GM12878 (cell line): ENCODE data around the gene ANKS1A. TPM values are rescaled to one million over a fixed set of nuclear protein-coding genes. Genes with fewer than 3 reads are reported as not detected.

Source experiments
- ATAC-seq: fragments of 200-7000 bp; cut with Tn5 transposase; 3 replicates; pipeline ENCODE4 v1.9.1; 2020; ENCODE audit warnings: mild to moderate bottlenecking, moderate library complexity
- BruUV-seq: library from RNA; stranded (reverse); fragments of 400-500 nt; replicated peaks from 2 replicates; lab custom pipeline; 2021; lab: Mats Ljungman, UMichigan
- CTCF ChIA-PET: fragments of 300-600 bp; sonication (Branson Sonifier 250); formaldehyde crosslinking; extraction: SDS; loops from one replicate; lab custom pipeline; 2021; ENCODE audit warnings: inconsistent platforms; lab: Yijun Ruan, JAX
- POLR2A ChIA-PET: fragments of 350-600 bp; formaldehyde crosslinking; extraction: SDS; loops from one replicate; lab custom pipeline; 2021; ENCODE audit warnings: inconsistent platforms; lab: Charles Lee
- RAD21 ChIA-PET: fragments of 300-600 bp; sonication (Branson Sonifier 250); formaldehyde crosslinking; loops from one replicate; lab custom pipeline; 2023; ENCODE audit warnings: antibody characterized with exemption; ENCODE audit not compliant: unreplicated experiment; lab: Charles Lee
- SMC1A ChIA-PET: fragments of 300-600 bp; sonication (Branson Sonifier 250); formaldehyde crosslinking; loops from one replicate; lab custom pipeline; 2023; ENCODE audit not compliant: unreplicated experiment, uncharacterized antibody; lab: Charles Lee
- DNase-seq: peaks from one replicate; pipeline ENCODE4 v3.0.0-alpha.2; 2011; ENCODE audit warnings: low read depth, low spot score
- FAIRE-seq: peaks from 3 replicates; lab custom pipeline; 2011; peaks lifted over from hg19 to GRCh38; lab: Jason Lieb, UNC
- H2AFZ ChIP-seq: 2 replicates; pipeline ENCODE4 v1.6.0; 2011; ENCODE audit warnings: low read depth, low read length, control low read depth; ENCODE audit not compliant: control insufficient read depth
- H3K27ac ChIP-seq: 2 replicates; pipeline ENCODE4 v1.5.1; 2011; ENCODE audit warnings: control low read depth; ENCODE audit not compliant: control insufficient read depth, insufficient read depth
- H3K27me3 ChIP-seq, 2 experiments: replicated peaks in 1 of 2; 2 replicates each; pipeline versions ENCODE4 v1.6.0 to v1.6.1; 2011; ENCODE audit warnings: low read length in 1 of 2; ENCODE audit not compliant: control insufficient read depth in 2 of 2, insufficient read depth in 2 of 2
- H3K36me3 ChIP-seq, 2 experiments: 2 replicates each; pipeline ENCODE4 v1.5.1; 2011; ENCODE audit warnings: low read length in 1 of 2; ENCODE audit not compliant: control insufficient read depth in 2 of 2, insufficient read depth in 2 of 2
- H3K4me1 ChIP-seq: 2 replicates; pipeline ENCODE4 v1.6.1; 2011; ENCODE audit warnings: mild to moderate bottlenecking, low read length, moderate library complexity, mixed read lengths; ENCODE audit not compliant: control insufficient read depth, insufficient read depth
- H3K4me2 ChIP-seq: 2 replicates; pipeline ENCODE4 v1.6.0; 2011; ENCODE audit warnings: control low read depth; ENCODE audit not compliant: control insufficient read depth, insufficient read depth
- H3K4me3 ChIP-seq: fragments of 200-600 bp; sonication (generic); 2 replicates; pipeline ENCODE4 v1.5.1; 2016
- H3K79me2 ChIP-seq: 2 replicates; pipeline ENCODE4 v1.6.0; 2011; ENCODE audit warnings: low read length; ENCODE audit not compliant: control insufficient read depth, insufficient read depth
- H3K9ac ChIP-seq: 2 replicates; pipeline ENCODE4 v1.8.0; 2011; ENCODE audit warnings: low read length, control low read depth, mixed read lengths; ENCODE audit not compliant: control insufficient read depth, insufficient read depth
- H3K9me3 ChIP-seq: replicated peaks from 3 replicates; pipeline ENCODE4 v1.5.1; 2011; ENCODE audit warnings: mild to moderate bottlenecking, low read length; ENCODE audit not compliant: control insufficient read depth, insufficient read depth
- H4K20me1 ChIP-seq: 2 replicates; pipeline ENCODE4 v1.6.0; 2011; ENCODE audit not compliant: control insufficient read depth, insufficient read depth
- CBFB ChIP-seq: IDR thresholded peaks from 2 replicates; pipeline ENCODE4 v1.6.1; 2016; ENCODE audit warnings: antibody characterized with exemption, low read depth
- CEBPB ChIP-seq, 2 experiments: fragments of 150-350 bp in 1 of 2; IDR thresholded peaks; 2 replicates each; pipeline ENCODE4 v1.6.1; 2012 to 2014; ENCODE audit warnings: low read depth in 2 of 2, low read length in 2 of 2, borderline replicate concordance in 1 of 2, inconsistent platforms in 1 of 2
- EGR1 ChIP-seq, 2 experiments: IDR thresholded peaks; 1 replicate in 1 of 2; 2 replicates in 1 of 2; pipeline ENCODE4 v1.6.1; 2011 to 2012; ENCODE audit warnings: low read depth in 2 of 2, low read length in 2 of 2, borderline replicate concordance in 1 of 2, mild to moderate bottlenecking in 1 of 2, moderate library complexity in 1 of 2
- HDAC6 ChIP-seq: fragments of 200-600 bp; sonication (generic); IDR thresholded peaks from one replicate; pipeline ENCODE4 v1.8.0; 2017; ENCODE audit warnings: antibody characterized with exemption; ENCODE audit not compliant: unreplicated experiment
- IKZF2 ChIP-seq, 2 experiments: fragments of 450-650 bp; IDR thresholded peaks; 2 replicates each; pipeline ENCODE4 v1.6.1; 2017; ENCODE audit warnings: mild to moderate bottlenecking in 2 of 2, moderate library complexity in 2 of 2
- NFYB ChIP-seq: IDR thresholded peaks from 2 replicates; pipeline ENCODE4 v1.6.1; 2011; ENCODE audit warnings: low read depth, mild to moderate bottlenecking, low read length, improper control_type of control experiment, moderate library complexity; ENCODE audit not compliant: insufficient read depth
- RUNX3 ChIP-seq: IDR thresholded peaks from 2 replicates; pipeline ENCODE4 v1.6.1; 2012; ENCODE audit warnings: low read length, inconsistent platforms
- SMAD1 ChIP-seq: fragments of 450-650 bp; IDR thresholded peaks from 2 replicates; pipeline ENCODE4 v1.6.1; 2018; ENCODE audit warnings: mild to moderate bottlenecking, low read depth; ENCODE audit not compliant: partially characterized antibody
- SP1 ChIP-seq: IDR thresholded peaks from one replicate; pipeline ENCODE4 v1.6.1; 2011; ENCODE audit warnings: low read depth, low read length
- SUZ12 ChIP-seq: fragments of 200-600 bp; sonication (generic); IDR thresholded peaks from one replicate; pipeline ENCODE4 v1.6.1; 2018; ENCODE audit warnings: antibody characterized with exemption, mild to moderate bottlenecking; ENCODE audit not compliant: unreplicated experiment
- WGBS: methylation state at CpG from one replicate; pipeline ENCODE4 v1.1.6; 2016; ENCODE audit warnings: low lambda C conversion rate; ENCODE audit not compliant: insufficient replicate concordance, insufficient coverage; ENCODE audit errors: missing lambda C conversion rate; 5-methylcytosine and 5-hydroxymethylcytosine counted together
- in situ Hi-C: fragments of 300-500 bp; cut with MboI; formaldehyde crosslinking; loops from 9 replicates; pipeline ENCODE4 v1.14.3; 2018; ENCODE audit warnings: mixed read lengths
- intact Hi-C: fragments of 100-400 bp; cut with micrococcal nuclease; formaldehyde crosslinking; loops from one replicate; pipeline ENCODE4 v1.14.2; 2022; ENCODE audit not compliant: unreplicated experiment
- polyA plus RNA-seq, 11 experiments: library from polyadenylated mRNA; depleted of rRNA in 4 of 11; unstranded in 6 of 11; stranded (reverse) in 5 of 11; fragments of >200 nt; fragmentation: Nextera tagmentation in 4 of 11; fragmentation: Illumina TruSeq in 1 of 11; extraction: Ambion mirVana in 4 of 11; extraction: Trizol in 1 of 11; gene quantifications; 1 replicate in 1 of 11; 2 replicates in 10 of 11; pipeline versions ENCODE4 v1.2.1 to v1.2.3, GENCODE V29; 2011 to 2016; ENCODE audit warnings: inconsistent platforms in 2 of 11, missing spikeins in 2 of 11, low read depth in 1 of 11
- total RNA-seq, 4 experiments: library from RNA; depleted of rRNA in 3 of 4; stranded (reverse); fragments of >200 nt in 3 of 4; fragmentation: Illumina TruSeq in 1 of 4; extraction: Trizol in 1 of 4; gene quantifications; 2 replicates each; pipeline versions ENCODE4 v1.2.1 to v1.2.3, GENCODE V29; 2013 to 2021
- TF ChIP-seq, protein P1 (sequence below): fragments of 450-650 bp; IDR thresholded peaks from 2 replicates; pipeline ENCODE4 v1.6.1; 2017; ENCODE audit warnings: low read depth, mild to moderate bottlenecking, moderate library complexity
- TF ChIP-seq, protein P2 (sequence below): fragments of 450-650 bp; IDR thresholded peaks from 2 replicates; pipeline ENCODE4 v1.6.1; 2016; ENCODE audit warnings: mild to moderate bottlenecking, moderate library complexity, borderline replicate concordance
- TF ChIP-seq, protein P3 (sequence below): fragments of 450-650 bp; conservative IDR thresholded peaks from 2 replicates; pipeline ENCODE4 v1.6.1; 2017; ENCODE audit warnings: mild to moderate bottlenecking, moderate library complexity

The ANKS1A gene
- total and polyA plus RNA-seq, 10 of the 15 experiments (the other 5 are each of a cell fraction or from before 2014, with no cell fraction given): 0.60 to 7.0 (median 3.0) TPM

DNA sequence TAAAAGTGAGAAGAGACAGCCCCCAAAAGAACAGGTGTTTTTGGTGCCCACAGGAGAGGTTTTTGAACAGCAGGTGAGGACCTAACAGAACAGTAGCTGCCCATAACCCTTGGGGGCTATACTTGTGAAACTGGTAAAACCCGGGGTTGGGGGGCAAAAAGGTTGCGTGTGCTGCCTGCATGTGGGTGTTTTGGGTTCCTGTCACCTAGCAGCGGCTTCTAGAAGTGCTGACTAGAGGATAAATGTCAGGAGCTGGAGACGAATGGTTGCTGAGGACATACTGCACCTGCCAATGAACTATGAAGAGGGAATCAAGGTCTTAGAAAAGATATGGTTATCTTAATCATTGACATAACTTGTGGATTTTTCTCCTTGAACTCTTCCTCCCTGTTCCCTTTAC is 17.2 kb upstream of the ANKS1A start:
- POLR2A ChIA-PET: no interaction called here
- no peak for TF ChIP-seq HDAC6
- no peak for TF ChIP-seq NFYB
- TF ChIP-seq, protein P1, sequence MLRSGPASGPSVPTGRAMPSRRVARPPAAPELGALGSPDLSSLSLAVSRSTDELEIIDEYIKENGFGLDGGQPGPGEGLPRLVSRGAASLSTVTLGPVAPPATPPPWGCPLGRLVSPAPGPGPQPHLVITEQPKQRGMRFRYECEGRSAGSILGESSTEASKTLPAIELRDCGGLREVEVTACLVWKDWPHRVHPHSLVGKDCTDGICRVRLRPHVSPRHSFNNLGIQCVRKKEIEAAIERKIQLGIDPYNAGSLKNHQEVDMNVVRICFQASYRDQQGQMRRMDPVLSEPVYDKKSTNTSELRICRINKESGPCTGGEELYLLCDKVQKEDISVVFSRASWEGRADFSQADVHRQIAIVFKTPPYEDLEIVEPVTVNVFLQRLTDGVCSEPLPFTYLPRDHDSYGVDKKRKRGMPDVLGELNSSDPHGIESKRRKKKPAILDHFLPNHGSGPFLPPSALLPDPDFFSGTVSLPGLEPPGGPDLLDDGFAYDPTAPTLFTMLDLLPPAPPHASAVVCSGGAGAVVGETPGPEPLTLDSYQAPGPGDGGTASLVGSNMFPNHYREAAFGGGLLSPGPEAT: no peak
- TF ChIP-seq SUZ12: no peak
- TF ChIP-seq, protein P2, sequence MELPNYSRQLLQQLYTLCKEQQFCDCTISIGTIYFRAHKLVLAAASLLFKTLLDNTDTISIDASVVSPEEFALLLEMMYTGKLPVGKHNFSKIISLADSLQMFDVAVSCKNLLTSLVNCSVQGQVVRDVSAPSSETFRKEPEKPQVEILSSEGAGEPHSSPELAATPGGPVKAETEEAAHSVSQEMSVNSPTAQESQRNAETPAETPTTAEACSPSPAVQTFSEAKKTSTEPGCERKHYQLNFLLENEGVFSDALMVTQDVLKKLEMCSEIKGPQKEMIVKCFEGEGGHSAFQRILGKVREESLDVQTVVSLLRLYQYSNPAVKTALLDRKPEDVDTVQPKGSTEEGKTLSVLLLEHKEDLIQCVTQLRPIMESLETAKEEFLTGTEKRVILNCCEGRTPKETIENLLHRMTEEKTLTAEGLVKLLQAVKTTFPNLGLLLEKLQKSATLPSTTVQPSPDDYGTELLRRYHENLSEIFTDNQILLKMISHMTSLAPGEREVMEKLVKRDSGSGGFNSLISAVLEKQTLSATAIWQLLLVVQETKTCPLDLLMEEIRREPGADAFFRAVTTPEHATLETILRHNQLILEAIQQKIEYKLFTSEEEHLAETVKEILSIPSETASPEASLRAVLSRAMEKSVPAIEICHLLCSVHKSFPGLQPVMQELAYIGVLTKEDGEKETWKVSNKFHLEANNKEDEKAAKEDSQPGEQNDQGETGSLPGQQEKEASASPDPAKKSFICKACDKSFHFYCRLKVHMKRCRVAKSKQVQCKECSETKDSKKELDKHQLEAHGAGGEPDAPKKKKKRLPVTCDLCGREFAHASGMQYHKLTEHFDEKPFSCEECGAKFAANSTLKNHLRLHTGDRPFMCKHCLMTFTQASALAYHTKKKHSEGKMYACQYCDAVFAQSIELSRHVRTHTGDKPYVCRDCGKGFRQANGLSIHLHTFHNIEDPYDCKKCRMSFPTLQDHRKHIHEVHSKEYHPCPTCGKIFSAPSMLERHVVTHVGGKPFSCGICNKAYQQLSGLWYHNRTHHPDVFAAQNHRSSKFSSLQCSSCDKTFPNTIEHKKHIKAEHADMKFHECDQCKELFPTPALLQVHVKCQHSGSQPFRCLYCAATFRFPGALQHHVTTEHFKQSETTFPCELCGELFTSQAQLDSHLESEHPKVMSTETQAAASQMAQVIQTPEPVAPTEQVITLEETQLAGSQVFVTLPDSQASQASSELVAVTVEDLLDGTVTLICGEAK: no peak
- TF ChIP-seq IKZF2 (IDR thresholded peaks at IDR 0.05): no peak
- TF ChIP-seq SP1: no peak
- TF ChIP-seq EGR1 (IDR thresholded peaks at IDR 0.05; ENCODE audit: borderline replicate concordance in 1 of 2, low read depth in 2 of 2, low read length in 2 of 2): no peak
- no peak for TF ChIP-seq SMAD1
- TF ChIP-seq CBFB: no peak
- TF ChIP-seq, protein P3, sequence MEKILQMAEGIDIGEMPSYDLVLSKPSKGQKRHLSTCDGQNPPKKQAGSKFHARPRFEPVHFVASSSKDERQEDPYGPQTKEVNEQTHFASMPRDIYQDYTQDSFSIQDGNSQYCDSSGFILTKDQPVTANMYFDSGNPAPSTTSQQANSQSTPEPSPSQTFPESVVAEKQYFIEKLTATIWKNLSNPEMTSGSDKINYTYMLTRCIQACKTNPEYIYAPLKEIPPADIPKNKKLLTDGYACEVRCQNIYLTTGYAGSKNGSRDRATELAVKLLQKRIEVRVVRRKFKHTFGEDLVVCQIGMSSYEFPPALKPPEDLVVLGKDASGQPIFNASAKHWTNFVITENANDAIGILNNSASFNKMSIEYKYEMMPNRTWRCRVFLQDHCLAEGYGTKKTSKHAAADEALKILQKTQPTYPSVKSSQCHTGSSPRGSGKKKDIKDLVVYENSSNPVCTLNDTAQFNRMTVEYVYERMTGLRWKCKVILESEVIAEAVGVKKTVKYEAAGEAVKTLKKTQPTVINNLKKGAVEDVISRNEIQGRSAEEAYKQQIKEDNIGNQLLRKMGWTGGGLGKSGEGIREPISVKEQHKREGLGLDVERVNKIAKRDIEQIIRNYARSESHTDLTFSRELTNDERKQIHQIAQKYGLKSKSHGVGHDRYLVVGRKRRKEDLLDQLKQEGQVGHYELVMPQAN: no peak
- TF ChIP-seq RUNX3: no peak
- TF ChIP-seq CEBPB (IDR thresholded peaks at IDR 0.05; ENCODE audit: borderline replicate concordance in 1 of 2, low read depth in 2 of 2, low read length in 2 of 2): no peak
- TF ChIP-seq, all 136 proteins: peak for 0
- H3K27me3 ChIP-seq: no peaks in the 10 kb centered on the region
- intact Hi-C loops: no loop called here
- 99% methylated on average over 4 of the region's 4 CpGs for WGBS
- FAIRE-seq (no peak), ATAC-seq (no peak), DNase-seq (no peak)
- no peaks in the 10 kb centered on the region for H3K4me1 ChIP-seq
- H2AFZ ChIP-seq: no peak overlapping the region
- H4K20me1 ChIP-seq: no peaks in the 10 kb centered on the region
- SMC1A ChIA-PET: no interaction called here
- RAD21 ChIA-PET: interaction anchor here (1.6 kb wide), 1 partner anchor 11 kb away, joined by 3 read pairs; no protein-coding TSS in a partner anchor
- H3K4me2 ChIP-seq: no peak overlapping the region
- BruUV-seq: no TSS peak
- CTCF ChIA-PET: no interaction called here
- H3K9ac ChIP-seq: no peak overlapping the region
- no peaks in the 10 kb centered on the region for H3K79me2 ChIP-seq
- no peak overlapping the region for H3K4me3 ChIP-seq
- no peaks in the 10 kb centered on the region for H3K9me3 ChIP-seq
- no peak overlapping the region for H3K27ac ChIP-seq
- in situ Hi-C loops: no loop called here
- peaks cover 13 to 41% of the 10 kb centered on the region in 2 experiments for H3K36me3 ChIP-seq
